HCT116 (cell line): ENCODE results near the gene SERPINA10. TPM values are rescaled to one million over a fixed set of nuclear protein-coding genes. Genes with fewer than 3 reads are reported as not detected.
"Not testable (repeated sequence)": the region's sequence is repeated elsewhere in the genome, so short reads cannot be mapped to it uniquely, and the experiment has no call there.

Experiments used
- ATAC-seq: fragments of 200-7000 bp; cut with Tn5 transposase; 2 replicates; pipeline ENCODE4 v1.9.1; 2020; ENCODE audit warnings: mild to moderate bottlenecking, moderate library complexity
- BruUV-seq: library from RNA; stranded (reverse); fragments of 400-500 nt; replicated peaks from 2 replicates; lab custom pipeline; 2021; lab: Mats Ljungman, UMichigan
- CTCF ChIA-PET: fragments of 300-600 bp; sonication (Branson Sonifier 250); formaldehyde crosslinking; loops from one replicate; lab custom pipeline; 2021; ENCODE audit warnings: antibody characterized with exemption; lab: Charles Lee
- POLR2A ChIA-PET: fragments of 300-600, 350-600 bp; sonication (Branson Sonifier 250); formaldehyde crosslinking; loops from one replicate; lab custom pipeline; 2021; ENCODE audit warnings: antibody characterized with exemption; lab: Charles Lee
- RAD21 ChIA-PET, 2 experiments: fragments of 300-600 bp; sonication (Branson Sonifier 250); formaldehyde crosslinking; loops; one replicate each; lab custom pipeline; 2023; ENCODE audit warnings: low total read pairs in 2 of 2; ENCODE audit not compliant: uncharacterized antibody in 2 of 2, unreplicated experiment in 2 of 2, low non-redundant PET in 1 of 2; lab: Charles Lee
- DNase-seq: peaks from one replicate; pipeline ENCODE4 v3.0.0-alpha.2; 2010; ENCODE audit warnings: low read depth, low spot score
- H2AFZ ChIP-seq: fragments of 200-600 bp; shearing (Covaris generic), sonication (generic); 2 replicates; pipeline ENCODE4 v1.6.1; 2017; ENCODE audit warnings: low read depth, mixed run types, mixed read lengths, antibody characterized with exemption, low read length; ENCODE audit not compliant: poor library complexity, severe bottlenecking
- H3K27ac ChIP-seq: 2 replicates; pipeline ENCODE4 v1.5.1; 2012; ENCODE audit warnings: low read depth, low read length
- H3K27me3 ChIP-seq: fragments of 200-600 bp; sonication (generic); 2 replicates; pipeline ENCODE4 v1.6.1; 2016; ENCODE audit warnings: mixed run types, low read length, mixed read lengths; ENCODE audit not compliant: insufficient read depth
- H3K36me3 ChIP-seq, 2 experiments: fragments of 200-500 bp in 1 of 2; fragments of 200-600 bp in 1 of 2; sonication (Bioruptor generic) in 1 of 2; sonication (generic) in 1 of 2; 2 replicates each; pipeline versions ENCODE4 v1.5.1 to v1.6.1; 2014 to 2016; ENCODE audit warnings: low read length in 2 of 2, inconsistent platforms in 1 of 2, mixed read lengths in 1 of 2, mixed run types in 1 of 2; ENCODE audit not compliant: insufficient read depth in 2 of 2, control insufficient read depth in 1 of 2
- H3K4me1 ChIP-seq, 2 experiments: fragments of 200-600 bp in 1 of 2; sonication (generic) in 1 of 2; 2 replicates each; pipeline versions ENCODE4 v1.5.1 to v1.6.1; 2012 to 2017; ENCODE audit warnings: low read length in 2 of 2, inconsistent platforms in 1 of 2, mild to moderate bottlenecking in 1 of 2, mixed read lengths in 1 of 2, mixed run types in 1 of 2, moderate library complexity in 1 of 2; ENCODE audit not compliant: insufficient read depth in 2 of 2, control insufficient read depth in 1 of 2
- H3K4me2 ChIP-seq: fragments of 200-600 bp; sonication (generic); 2 replicates; pipeline ENCODE4 v1.6.1; 2017; ENCODE audit warnings: mixed run types, low read length, mixed read lengths
- H3K4me3 ChIP-seq, 2 experiments: fragments of 200-600 bp in 1 of 2; sonication (generic) in 1 of 2; replicated peaks in 1 of 2; 2 replicates each; pipeline ENCODE4 v1.5.1; 2011 to 2016; ENCODE audit warnings: low read length in 2 of 2, control low read depth in 1 of 2, low read depth in 1 of 2, mild to moderate bottlenecking in 1 of 2, mixed read lengths in 1 of 2, mixed run types in 1 of 2
- H3K79me2 ChIP-seq: fragments of 200-600 bp; sonication (generic); 2 replicates; pipeline ENCODE4 v1.6.1; 2017; ENCODE audit warnings: mild to moderate bottlenecking, mixed run types, low read length, moderate library complexity, mixed read lengths; ENCODE audit not compliant: insufficient read depth
- H3K9ac ChIP-seq: fragments of 200-600 bp; sonication (generic); 2 replicates; pipeline ENCODE4 v1.6.1; 2016; ENCODE audit warnings: low read length, mixed read lengths
- H3K9me2 ChIP-seq: fragments of 200-600 bp; sonication (generic), shearing (Covaris generic); 2 replicates; pipeline ENCODE4 v1.6.1; 2017; ENCODE audit warnings: mixed run types, mild to moderate bottlenecking, moderate library complexity; ENCODE audit not compliant: insufficient read depth
- H3K9me3 ChIP-seq, 2 experiments: fragments of 200-500 bp in 1 of 2; fragments of 200-600 bp in 1 of 2; sonication (Bioruptor generic) in 1 of 2; sonication (generic) in 1 of 2; 2 replicates each; pipeline ENCODE4 v1.6.1; 2014 to 2017; ENCODE audit warnings: low read length in 2 of 2, mixed read lengths in 2 of 2, inconsistent platforms in 1 of 2, low read depth in 1 of 2, mild to moderate bottlenecking in 1 of 2, mixed run types in 1 of 2, moderate library complexity in 1 of 2; ENCODE audit not compliant: control insufficient read depth in 1 of 2, insufficient read depth in 1 of 2
- H4K20me1 ChIP-seq: fragments of 200-600 bp; sonication (generic), shearing (Covaris generic); 2 replicates; pipeline ENCODE4 v1.6.1; 2017; ENCODE audit warnings: mixed run types, mild to moderate bottlenecking, moderate library complexity; ENCODE audit not compliant: insufficient read depth
- ATF3 ChIP-seq: IDR thresholded peaks from 2 replicates; pipeline ENCODE4 v1.6.1; 2012
- CTCF ChIP-seq, 3 experiments: fragments of 200-600 bp in 1 of 3; sonication (generic) in 1 of 3; IDR thresholded peaks in 2 of 3; conservative IDR thresholded peaks in 1 of 3; 2 replicates each; pipeline ENCODE4 v1.5.1; 2012 to 2017; ENCODE audit warnings: low read depth in 2 of 3, low read length in 2 of 3, antibody characterized with exemption in 1 of 3, borderline replicate concordance in 1 of 3, control low read depth in 1 of 3, mild to moderate bottlenecking in 1 of 3, mixed read lengths in 1 of 3, mixed run types in 1 of 3, moderate library complexity in 1 of 3; ENCODE audit not compliant: insufficient read depth in 1 of 3
- ELF1 ChIP-seq: IDR thresholded peaks from 2 replicates; pipeline ENCODE4 v1.6.1; 2012; ENCODE audit warnings: low read depth, borderline replicate concordance
- FOSL1 ChIP-seq: IDR thresholded peaks from 2 replicates; pipeline ENCODE4 v1.6.1; 2012; ENCODE audit warnings: low read depth
- JUND ChIP-seq: IDR thresholded peaks from 2 replicates; pipeline ENCODE4 v1.6.1; 2012
- MAX ChIP-seq: IDR thresholded peaks from 2 replicates; pipeline ENCODE4 v1.6.1; 2012
- POLR2A ChIP-seq: IDR thresholded peaks from 2 replicates; pipeline ENCODE4 v1.7.0; 2011; ENCODE audit warnings: borderline replicate concordance; ENCODE audit not compliant: insufficient read depth, insufficient read length; ENCODE audit errors: extremely low read depth
- RAD21 ChIP-seq: IDR thresholded peaks from 2 replicates; pipeline ENCODE4 v1.6.1; 2012; ENCODE audit warnings: low read depth, mild to moderate bottlenecking
- SP1 ChIP-seq: IDR thresholded peaks from 2 replicates; pipeline ENCODE4 v1.6.1; 2012; ENCODE audit warnings: low read depth
- YY1 ChIP-seq: IDR thresholded peaks from 2 replicates; pipeline ENCODE4 v1.6.1; 2011; ENCODE audit warnings: low read length, low read depth, moderate library complexity, mild to moderate bottlenecking; ENCODE audit not compliant: insufficient replicate concordance; ENCODE audit errors: extremely low read depth
- ZBTB33 ChIP-seq: IDR thresholded peaks from 2 replicates; pipeline ENCODE4 v1.6.1; 2011; ENCODE audit warnings: mild to moderate bottlenecking, low read length, moderate library complexity; ENCODE audit not compliant: insufficient replicate concordance; ENCODE audit errors: extremely low read depth
- ZFX ChIP-seq: fragments of 450-650 bp; IDR thresholded peaks from 2 replicates; pipeline ENCODE4 v1.6.1; 2017
- intact Hi-C: fragments of 100-400 bp; cut with micrococcal nuclease; formaldehyde crosslinking; loops from 2 replicates; pipeline ENCODE4 v1.10.0; 2022
- total RNA-seq: library from RNA; stranded (reverse); gene quantifications from one replicate; pipeline ENCODE4 v1.2.1, GENCODE V29; 2021; ENCODE audit not compliant: unreplicated experiment

SERPINA10 gene
- total RNA-seq, 1 experiment from 2014 or later = not detected

- TF ChIP-seq CTCF (IDR thresholded peaks at IDR 0.05 in 2 of 3, conservative IDR thresholded peaks at IDR 0.05 in 1 of 3; ENCODE audit: borderline replicate concordance in 1 of 3, insufficient read depth in 1 of 3, low read depth in 2 of 3, low read length in 2 of 3) (no peak), JUND (no peak), YY1 (no peak)
Observed at GRCh38 chr14:94303111-94303510, 10.0 kb upstream of the SERPINA10 start (continued).

- DNase-seq (no peak), ATAC-seq (no peak)
- ChIA-PET CTCF (no interaction called here), RAD21 (no interaction called here), POLR2A (no interaction called here)
- Histone ChIP-seq H3K27ac (no peak overlapping the region), H3K4me1 (no peaks in the 10 kb centered on the region), H2AFZ (no peak overlapping the region), H3K4me2 (no peak overlapping the region), H3K79me2 (no peaks in the 10 kb centered on the region), H3K9me2 (no peaks in the 10 kb centered on the region), H3K4me3 (no peak overlapping the region), H3K9ac (no peak overlapping the region), H3K27me3 (no peaks in the 10 kb centered on the region), H3K36me3 (no peaks in the 10 kb centered on the region), H3K9me3 (no peaks in the 10 kb centered on the region), H4K20me1 (no peaks in the 10 kb centered on the region)
- no TSS peak for BruUV-seq
- TF ChIP-seq ZFX = no peak
- TF ChIP-seq SP1 = no peak
- no peak for TF ChIP-seq YY1
- no peak for TF ChIP-seq ELF1
- TF ChIP-seq POLR2A = no peak
- no peak for TF ChIP-seq ATF3
- no peak for TF ChIP-seq ZBTB33
- TF ChIP-seq FOSL1 = no peak
- TF ChIP-seq RAD21 = no peak
- TF ChIP-seq MAX = no peak
- intact Hi-C loops = no loop called here
Observed at GRCh38 chr14:94298130-94298529, 5.1 kb upstream of the SERPINA10 start.

GRCh38 chr14:94296181-94296545 is 3.1 kb upstream of the SERPINA10 start:
- ATAC-seq, H3K4me2 ChIP-seq, H3K4me3 ChIP-seq, DNase-seq, H3K79me2 ChIP-seq, H3K9me2 ChIP-seq, H3K27ac ChIP-seq, CTCF ChIA-PET, H4K20me1 ChIP-seq, H3K36me3 ChIP-seq, H2AFZ ChIP-seq, H3K27me3 ChIP-seq, intact Hi-C loops, H3K9ac ChIP-seq, POLR2A ChIA-PET, RAD21 ChIA-PET, H3K9me3 ChIP-seq, BruUV-seq, H3K4me1 ChIP-seq: not testable (repeated sequence)
